Vagina (tissue), 2 donors: ENCODE data around the gene DKKL1.

ENCODE experiments used
- POLR2A ChIP-seq, 2 donors: fragments of 450-650 bp; IDR thresholded peaks; one replicate each; pipeline ENCODE4 v1.6.1; 2017; ENCODE audit warnings: antibody characterized with exemption in 2 of 2, mild to moderate bottlenecking in 2 of 2, moderate library complexity in 2 of 2
- POLR2AphosphoS5 ChIP-seq, 2 donors: sonication (generic); formaldehyde crosslinking; IDR thresholded peaks; one replicate each; pipeline ENCODE4 v1.9.0; 2017; ENCODE audit warnings: antibody characterized with exemption in 2 of 2, mild to moderate bottlenecking in 2 of 2, low read depth in 1 of 2; ENCODE audit not compliant: insufficient read depth in 1 of 2

DNA sequence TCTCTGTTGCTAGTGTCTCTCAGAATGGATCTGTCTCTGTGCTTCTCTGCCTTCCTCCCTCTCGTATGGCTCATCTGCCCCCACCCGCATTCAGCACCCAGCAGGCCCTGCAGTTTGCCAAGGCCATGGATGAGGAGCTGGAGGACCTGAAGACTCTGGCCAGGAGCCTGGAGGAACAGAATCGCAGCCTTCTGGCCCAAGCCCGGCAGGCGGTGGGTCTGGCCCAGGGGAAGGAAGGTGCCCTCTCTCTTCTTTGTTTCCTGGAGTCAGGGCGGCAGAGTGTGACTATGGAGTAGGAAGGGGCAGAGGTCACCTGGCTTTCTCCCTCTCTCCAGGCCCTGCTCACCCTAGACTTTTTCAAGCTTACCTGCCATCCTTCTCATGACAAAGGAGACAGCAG, 35.3 kb downstream of the DKKL1 start:
- TF ChIP-seq POLR2A (IDR thresholded peaks at IDR 0.05): no peak
- no peak for TF ChIP-seq POLR2AphosphoS5 (IDR thresholded peaks at IDR 0.05; ENCODE audit: insufficient read depth in 1 of 2, low read depth in 1 of 2)
